C4-2B (cell line): ENCODE data around the gene FGGY.

Source experiments
- H3K27ac ChIP-seq: fragments of 450-650 bp; 2 replicates; pipeline ENCODE4 v1.5.1; 2017
- ZFX ChIP-seq: fragments of 450-650 bp; IDR thresholded peaks from 2 replicates; pipeline ENCODE4 v1.6.1; 2017
- TF ChIP-seq, protein P1 (sequence below): fragments of 450-650 bp; conservative IDR thresholded peaks from 2 replicates; pipeline ENCODE4 v1.5.1; 2017; ENCODE audit warnings: mild to moderate bottlenecking

FGGY gene

DNA sequence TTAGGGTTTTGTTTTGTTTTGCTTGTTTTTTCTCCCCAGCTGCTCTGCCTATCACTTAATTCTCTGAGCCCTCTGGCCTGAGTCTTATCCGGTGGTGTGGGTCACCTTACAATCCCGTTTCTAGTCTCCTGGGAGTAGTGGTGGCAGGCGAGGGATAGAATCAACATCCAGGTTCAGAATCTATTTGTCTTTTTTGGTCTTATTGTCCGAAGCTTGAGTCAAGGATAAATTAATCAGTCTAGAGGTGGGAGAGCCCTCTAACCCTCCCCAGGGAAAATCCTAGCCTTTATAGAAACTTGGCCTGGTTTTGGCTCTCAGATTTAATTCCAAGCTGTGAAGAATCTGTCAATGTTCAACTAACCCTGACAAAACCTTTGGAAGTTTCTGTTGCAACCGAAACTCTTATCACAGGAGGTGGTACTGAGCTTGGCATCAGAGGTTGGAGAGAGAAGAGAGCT lies 246.3 kb downstream of the FGGY start:
- TF ChIP-seq, protein P1, sequence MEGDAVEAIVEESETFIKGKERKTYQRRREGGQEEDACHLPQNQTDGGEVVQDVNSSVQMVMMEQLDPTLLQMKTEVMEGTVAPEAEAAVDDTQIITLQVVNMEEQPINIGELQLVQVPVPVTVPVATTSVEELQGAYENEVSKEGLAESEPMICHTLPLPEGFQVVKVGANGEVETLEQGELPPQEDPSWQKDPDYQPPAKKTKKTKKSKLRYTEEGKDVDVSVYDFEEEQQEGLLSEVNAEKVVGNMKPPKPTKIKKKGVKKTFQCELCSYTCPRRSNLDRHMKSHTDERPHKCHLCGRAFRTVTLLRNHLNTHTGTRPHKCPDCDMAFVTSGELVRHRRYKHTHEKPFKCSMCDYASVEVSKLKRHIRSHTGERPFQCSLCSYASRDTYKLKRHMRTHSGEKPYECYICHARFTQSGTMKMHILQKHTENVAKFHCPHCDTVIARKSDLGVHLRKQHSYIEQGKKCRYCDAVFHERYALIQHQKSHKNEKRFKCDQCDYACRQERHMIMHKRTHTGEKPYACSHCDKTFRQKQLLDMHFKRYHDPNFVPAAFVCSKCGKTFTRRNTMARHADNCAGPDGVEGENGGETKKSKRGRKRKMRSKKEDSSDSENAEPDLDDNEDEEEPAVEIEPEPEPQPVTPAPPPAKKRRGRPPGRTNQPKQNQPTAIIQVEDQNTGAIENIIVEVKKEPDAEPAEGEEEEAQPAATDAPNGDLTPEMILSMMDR, result no peak
- no peak for TF ChIP-seq ZFX
- no peak overlapping the region for H3K27ac ChIP-seq

DNA sequence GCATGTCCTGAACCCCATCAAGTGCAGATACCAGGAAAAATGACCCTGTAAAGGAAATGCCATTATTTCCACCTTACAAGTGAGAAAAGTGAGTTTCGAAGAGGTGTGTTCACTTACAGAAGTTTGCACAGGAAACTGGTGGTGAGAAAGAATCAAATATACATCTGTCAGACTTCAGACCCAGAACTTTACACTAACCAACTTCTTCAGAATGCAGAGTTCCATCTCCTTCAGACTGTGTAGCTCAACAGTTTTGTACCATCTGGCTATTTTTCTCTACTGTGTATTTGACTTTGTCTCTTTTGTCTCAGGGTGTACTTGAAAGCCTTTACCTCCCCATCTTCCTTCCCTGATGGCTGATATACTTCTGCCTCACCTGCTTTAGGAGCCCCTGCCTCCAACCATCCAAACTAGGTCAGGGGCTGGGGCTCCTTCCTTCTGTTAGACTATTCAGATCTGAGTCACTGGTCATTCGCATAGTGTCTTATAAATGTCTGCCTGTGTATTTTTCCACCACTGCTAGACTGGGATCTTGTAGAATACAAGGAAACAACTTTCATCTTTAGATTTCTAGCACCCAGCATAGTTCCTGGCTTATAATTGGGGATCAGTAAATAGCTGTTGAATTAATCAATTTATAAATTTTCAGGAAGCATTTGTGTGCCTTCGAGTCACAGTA lies 247.9 kb downstream of the FGGY start:
- no peak for TF ChIP-seq ZFX
- TF ChIP-seq, protein P1, result no peak
- H3K27ac ChIP-seq, result no peak overlapping the region

DNA sequence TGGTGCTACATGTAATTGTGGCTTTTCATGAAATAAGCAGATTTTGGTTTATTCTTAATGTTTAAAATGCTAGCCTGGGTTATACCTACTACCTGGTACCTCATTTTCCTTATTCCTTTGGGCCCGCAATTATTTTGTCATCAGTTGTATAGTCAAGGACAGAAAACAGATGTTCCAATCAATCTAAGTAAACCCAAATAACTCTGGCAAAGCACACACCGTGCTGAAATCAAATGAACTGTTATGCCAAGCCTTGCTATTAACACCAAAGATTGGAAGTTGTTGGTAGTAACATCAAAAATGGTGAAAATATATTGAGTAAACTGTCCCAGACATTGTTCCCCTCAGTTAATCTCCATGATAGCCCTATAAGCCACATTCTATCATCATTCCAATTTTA lies 248.9 kb downstream of the FGGY start:
- H3K27ac ChIP-seq, result no peak overlapping the region
- TF ChIP-seq ZFX, result no peak

- no peak for TF ChIP-seq ZFX
- TF ChIP-seq, protein P1, result no peak
Measured at GRCh38 chr1:59549066-59549837, 252.4 kb downstream of the FGGY start.

GRCh38 chr1:59549903-59550302 lies 253.0 kb downstream of the FGGY start:
- TF ChIP-seq, protein P1, result no peak
- no peak for TF ChIP-seq ZFX
- no peak overlapping the region for H3K27ac ChIP-seq

More at GRCh38 chr1:59549066-59549837, 252.4 kb downstream of the FGGY start:
- H3K27ac ChIP-seq, result no peak overlapping the region

GRCh38 chr1:59552007-59552406 lies 255.1 kb downstream of the FGGY start:
- TF ChIP-seq, protein P1, result no peak
- no peak for TF ChIP-seq ZFX
- no peak overlapping the region for H3K27ac ChIP-seq

DNA sequence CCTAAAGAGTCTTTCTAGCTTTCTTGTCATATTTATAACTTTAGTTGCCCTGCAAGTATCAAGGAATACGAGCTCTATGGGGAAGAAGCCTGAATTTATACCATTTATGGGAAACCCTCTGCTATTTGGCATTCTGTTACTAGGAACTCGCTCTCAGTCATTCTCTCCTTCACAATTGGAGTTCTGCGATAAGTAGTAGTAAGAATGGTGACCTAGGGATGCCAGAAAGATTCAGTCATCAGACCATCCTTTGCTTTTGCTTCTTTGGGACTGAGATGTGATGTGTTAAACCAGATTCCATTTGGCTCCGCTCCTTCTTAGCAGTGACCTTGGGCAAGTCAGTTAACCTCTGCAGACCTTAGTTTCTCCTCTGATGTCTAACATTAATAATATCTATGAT lies 256.5 kb downstream of the FGGY start:
- H3K27ac ChIP-seq, result no peak overlapping the region
- no peak for TF ChIP-seq ZFX
- TF ChIP-seq, protein P1, result no peak
